NCI-H1436 treated with DMSO at 0.1 percent for 48 hours (cell line): ENCODE data around the gene DHX38.

ENCODE experiments used
- DNase-seq: peaks from one replicate; lab custom pipeline; 2025; lab: John Stamatoyannopoulos, UW

The DHX38 gene

DNA sequence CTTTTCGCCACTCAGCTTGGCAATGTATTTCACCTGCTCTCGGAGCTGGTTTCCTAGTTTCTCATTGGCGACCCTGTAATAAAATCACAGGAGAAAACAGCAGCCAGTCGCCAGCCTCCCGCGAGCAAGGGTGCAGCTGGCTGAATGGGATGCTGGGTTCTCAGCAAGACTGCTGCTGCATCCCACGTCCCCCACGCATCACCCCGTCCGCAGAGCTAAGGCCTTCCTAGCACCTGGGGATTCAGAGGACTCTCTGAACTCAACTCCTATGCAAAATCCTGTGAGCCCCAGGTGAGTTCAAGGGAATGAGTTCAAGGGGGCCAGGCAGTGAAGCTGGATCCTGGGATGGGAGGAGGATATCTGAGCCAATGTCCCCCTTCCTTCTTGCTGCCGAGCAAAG lies 29.3 kb downstream of the DHX38 start:
- no peak for DNase-seq

GRCh38 chr16:72123426-72123825 lies 29.8 kb downstream of the DHX38 start:
- DNase-seq: no peak

- no peak for DNase-seq
These were observed 30.5 kb downstream of the DHX38 start for GRCh38 chr16:72124148-72124547.

GRCh38 chr16:72124761-72125634 lies 31.4 kb downstream of the DHX38 start:
- peak; percentile 38 for DNase-seq

DNA sequence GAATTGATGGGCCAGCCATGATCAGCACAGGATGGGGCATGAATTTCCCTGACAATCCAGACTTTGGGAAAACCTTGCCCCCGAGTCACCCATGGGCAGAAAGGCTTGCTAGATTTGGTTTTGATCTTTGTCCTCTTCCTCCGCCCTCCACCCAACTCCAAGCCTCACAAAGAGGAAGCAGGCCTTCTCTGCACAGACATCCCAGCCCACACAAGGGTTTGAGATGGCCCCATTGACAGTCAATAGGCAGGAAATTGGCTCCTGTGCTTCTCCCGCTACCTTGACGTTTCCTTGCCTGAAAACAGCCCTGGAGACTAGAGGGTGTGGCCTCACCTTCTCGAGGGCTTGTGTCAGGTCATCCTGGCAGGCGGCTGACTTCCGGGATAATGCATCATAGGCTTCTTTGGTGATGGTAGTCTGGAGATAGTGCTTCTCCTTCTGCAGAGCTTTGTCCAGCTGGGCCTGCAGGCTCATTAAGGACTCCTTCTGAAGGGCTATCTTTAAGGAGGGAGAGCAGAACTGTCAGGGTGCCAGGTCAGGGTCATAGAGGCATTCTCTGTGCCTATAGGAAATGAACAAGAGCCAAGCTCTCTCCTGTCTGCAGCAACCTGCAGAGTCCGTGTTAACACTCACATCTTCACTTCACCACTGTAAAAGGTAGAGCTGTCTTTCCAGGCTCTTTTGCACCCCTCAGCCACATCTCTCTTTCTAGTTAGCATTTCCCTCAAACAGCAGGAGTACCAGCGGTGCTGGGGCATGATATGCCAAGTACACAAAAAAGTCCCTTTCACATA lies 32.2 kb downstream of the DHX38 start:
- no peak for DNase-seq

DNA sequence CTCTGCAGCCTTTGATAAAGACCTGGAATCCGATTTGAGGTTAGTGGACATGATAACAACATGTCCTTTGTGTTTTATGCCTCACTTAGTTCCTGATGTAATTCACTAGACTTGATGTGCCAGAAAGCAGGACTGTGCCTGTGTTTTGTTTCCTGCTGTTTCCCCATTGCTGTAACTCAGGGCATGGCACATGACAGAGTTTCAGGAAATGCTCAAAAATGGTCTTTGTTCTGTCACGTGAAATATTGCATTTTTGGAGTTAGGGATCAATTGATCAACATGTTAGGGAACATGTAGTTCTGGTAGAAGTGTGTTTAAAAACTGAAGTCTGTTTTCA lies 32.8 kb downstream of the DHX38 start:
- no peak for DNase-seq

DNA sequence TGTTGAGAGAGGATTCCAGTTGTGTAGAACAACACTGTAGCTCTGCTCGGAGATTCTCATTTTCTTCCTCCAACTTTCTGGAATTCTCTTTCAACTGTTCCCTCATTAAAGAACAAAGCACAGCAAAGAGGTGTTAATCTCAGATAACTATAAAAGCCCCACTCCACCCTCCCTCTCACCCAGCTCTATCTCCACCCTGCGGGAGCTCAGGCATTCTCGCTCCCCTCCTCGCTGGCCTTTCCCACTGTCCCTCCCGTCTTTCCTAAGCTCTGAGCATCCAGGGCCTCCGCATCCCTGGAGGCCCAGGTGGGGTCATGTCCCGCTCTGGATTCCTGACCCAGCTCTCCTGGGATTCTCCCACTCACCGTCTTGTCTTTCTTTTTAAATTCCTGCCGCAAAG lies 35.1 kb downstream of the DHX38 start:
- DNase-seq: no peak

GRCh38 chr16:72129976-72130656 lies 36.5 kb downstream of the DHX38 start:
- no peak for DNase-seq

GRCh38 chr16:72131036-72131435 lies 37.4 kb downstream of the DHX38 start:
- no peak for DNase-seq

DNA sequence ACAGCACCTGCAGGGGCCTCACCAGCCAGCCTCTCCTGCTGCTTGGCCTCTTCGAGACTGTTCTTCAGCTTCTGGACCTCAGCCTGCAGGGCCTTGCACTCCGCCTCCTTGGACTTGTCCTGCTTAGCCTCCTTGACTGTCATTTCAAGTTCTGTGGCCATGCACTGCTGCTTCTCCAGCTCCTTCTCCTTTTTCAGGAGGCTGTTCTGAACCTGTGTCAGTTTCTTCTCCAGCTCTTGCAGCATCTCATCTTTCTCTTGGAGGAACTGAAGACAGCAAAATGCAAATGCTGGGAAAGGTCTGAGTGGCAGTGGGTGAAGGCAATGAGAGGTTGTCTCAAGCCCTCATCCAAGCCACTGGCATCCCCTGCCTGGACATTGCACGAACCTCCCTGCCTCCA lies 39.1 kb downstream of the DHX38 start:
- DNase-seq: no peak

DNA sequence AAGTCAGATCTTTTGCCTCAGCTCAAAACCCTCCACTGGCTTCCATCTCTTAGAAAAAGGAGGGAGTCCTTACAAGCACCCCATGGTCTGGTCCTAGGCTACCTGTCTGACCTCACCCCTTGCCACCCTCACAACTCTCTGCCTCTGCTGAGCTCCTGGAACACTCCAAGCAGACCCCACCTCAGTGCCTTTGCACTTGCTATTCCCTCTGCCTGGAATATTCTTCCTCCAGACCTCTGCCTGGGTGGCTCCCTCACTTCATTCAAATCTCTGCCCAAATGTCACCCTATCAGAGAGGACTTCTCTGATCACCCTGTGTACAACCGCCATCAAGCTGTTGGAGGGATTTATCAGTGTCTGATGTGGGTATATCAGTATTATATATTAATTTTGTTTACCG lies 40.9 kb downstream of the DHX38 start:
- no peak for DNase-seq

DNA sequence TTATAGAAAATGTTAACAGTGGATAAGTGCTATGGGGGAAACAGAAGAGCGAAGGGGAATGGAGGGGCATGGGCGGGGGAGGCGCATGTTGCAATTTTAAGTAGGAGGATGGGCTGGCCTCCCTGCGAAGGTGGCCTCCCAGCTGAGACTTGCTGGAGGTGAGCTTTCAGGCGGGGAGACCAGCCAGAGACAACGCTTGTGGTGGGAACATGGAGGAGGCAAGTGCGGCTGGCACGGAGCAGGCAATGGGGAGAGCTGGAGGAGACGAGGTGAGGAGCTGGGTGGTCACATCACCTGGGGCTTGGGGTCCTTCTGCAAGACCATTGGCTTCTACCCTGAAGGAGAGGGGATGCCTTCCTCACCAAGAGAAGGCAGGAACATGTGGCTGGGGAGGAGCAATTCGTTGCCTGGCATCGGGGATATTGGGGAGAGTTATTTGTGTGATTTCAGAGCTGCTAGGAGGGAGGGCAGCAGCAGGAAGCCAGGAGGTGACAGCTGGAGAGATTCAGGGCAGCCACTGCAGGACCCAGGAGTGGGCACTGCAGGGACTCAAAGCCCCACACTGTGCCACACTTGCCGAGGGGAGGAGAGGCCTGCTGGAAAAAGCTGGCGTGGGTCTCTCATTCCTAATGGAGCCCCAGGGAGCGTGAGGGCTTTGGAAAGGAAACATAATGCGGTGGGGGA lies 43.9 kb downstream of the DHX38 start:
- no peak for DNase-seq

DNA sequence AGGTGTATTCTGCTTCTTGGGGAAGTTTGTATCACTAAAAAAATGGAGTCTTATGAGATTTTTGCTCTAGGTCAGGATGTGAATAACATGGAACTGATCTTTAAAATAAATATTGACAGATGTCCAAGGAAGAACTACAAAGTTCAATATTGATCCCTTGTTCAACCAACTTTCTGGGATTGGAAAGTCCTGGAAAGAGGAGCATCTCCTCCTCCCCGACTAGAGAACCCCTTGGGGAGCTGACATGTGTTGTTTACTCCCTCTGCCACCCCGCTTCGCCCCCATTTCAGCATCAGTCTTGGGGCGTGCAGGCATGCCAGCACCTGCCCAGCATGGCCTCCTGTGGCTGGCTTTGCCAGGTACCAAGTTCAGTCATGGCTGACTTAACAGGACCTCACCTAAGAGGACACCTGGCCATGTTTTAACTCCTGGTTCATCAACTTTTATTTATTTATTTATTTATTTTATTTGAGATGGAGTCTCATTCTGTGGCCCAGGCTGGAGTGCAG lies 44.5 kb downstream of the DHX38 start:
- DNase-seq: no peak

GRCh38 chr16:72139908-72140307 lies 46.3 kb downstream of the DHX38 start:
- DNase-seq: no peak

- DNase-seq: no peak
These were observed 48.8 kb downstream of the DHX38 start for GRCh38 chr16:72142476-72142875.

GRCh38 chr16:72149676-72150464 lies 56.2 kb downstream of the DHX38 start:
- DNase-seq: no peak

GRCh38 chr16:72159386-72159785 lies 65.7 kb downstream of the DHX38 start:
- no peak for DNase-seq

DNA sequence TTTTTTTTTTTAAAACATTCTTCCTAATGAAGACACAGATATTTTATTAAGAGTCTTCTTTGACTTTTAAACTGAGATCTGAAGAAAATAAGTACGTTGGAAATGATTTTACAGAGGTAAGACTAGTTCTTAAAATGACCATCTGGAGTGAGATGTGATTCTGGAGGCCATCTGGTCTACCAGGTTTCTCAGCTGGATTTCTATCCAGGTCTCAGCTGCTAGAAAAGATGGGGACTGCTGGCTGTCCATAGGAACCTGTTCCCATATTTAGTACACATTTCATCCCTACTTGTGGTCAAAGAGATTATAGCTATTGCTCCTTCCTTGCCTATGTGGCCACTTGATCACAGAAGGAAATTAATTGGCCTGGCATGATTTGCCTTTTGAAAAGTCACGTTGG lies 66.2 kb downstream of the DHX38 start:
- DNase-seq: no peak

DNA sequence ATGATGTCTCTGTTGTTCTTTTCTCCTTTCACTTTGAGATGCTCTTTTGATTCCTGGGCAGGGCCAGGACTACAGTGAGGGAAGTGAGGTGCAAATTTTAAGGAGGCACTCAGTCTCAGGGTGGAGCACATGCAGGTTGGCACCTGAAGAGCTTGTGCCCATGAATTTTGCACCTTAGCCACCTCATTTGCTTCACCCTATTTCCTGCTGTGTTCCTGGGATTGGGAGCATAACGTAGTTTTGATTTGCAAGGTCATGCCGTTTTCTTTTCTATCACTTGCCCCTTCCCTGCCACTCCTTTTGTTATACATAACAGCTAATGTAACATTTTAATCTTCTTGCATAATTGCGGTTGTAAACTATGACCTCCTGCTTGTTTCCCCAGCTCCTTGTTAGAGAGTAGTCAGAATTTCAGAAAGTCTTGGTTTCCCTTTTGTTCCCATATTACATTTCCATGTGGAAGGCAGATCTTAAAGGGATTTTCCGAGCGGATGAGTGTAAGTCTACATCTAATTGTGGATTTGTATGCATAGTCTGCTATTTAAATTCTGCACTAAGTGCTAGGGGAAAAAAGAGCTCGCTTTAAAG lies 68.6 kb downstream of the DHX38 start:
- no peak for DNase-seq
